RKO (cell line): ENCODE data around the gene RAD9A.
"Not testable (repeated sequence)": the region's sequence is repeated elsewhere in the genome, so short reads cannot be mapped to it uniquely, and the experiment has no call there.

Experiments used
- DNase-seq: peaks from one replicate; pipeline ENCODE4 v3.0.0-alpha.2; 2016; ENCODE audit warnings: low spot score

The RAD9A gene

GRCh38 chr11:67410984-67411784 is 19.4 kb downstream of the RAD9A start:
- no peak for DNase-seq

DNA sequence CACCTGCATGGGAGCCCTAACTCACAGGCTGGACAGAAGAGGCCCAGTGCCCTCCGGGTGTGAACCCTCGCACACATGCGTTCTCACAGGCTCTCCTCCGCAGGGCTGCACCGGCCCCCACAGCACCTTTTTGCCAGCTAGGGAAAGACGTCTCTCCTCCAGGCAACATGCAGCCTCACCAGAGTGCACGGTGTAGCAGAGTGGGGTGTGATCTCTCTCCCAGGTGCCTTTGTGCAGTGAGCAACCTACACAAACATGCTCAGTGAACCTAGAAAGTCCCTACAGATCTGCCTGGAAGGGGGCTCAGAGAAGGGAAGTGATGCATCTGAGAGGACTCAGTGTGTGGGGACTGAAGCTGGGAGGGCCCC is 20.0 kb downstream of the RAD9A start:
- DNase-seq, result no peak

- DNase-seq, result no peak
These were observed 20.9 kb downstream of the RAD9A start for GRCh38 chr11:67412495-67413179.

DNA sequence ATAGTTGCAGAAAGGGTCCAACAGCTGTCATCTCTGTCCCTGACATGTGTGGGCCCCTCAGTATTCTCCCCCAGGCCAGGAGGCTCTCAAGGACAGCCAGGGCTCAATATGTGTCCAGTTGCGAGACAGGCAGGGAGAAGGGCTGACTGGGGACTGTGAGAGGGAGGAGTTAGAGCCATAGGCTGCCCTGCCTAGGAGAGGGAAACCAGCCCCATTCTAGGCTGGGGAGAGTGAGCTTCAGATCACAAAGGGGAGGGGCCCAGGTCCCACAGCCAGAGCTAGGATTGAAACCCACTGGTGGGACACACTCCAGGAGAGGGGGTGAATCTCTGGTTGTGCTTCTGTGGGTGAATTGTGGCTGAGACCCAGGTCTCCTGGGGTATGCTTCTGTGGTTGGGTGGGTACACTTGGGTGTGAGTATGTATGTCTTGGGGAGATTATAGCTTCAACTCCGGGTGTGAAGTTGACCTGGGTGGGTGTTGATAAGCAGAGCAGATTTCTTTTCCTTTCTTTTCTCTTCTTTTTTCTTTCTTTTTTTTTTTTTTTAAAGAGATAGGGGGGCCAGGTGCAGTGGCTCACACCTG is 21.6 kb downstream of the RAD9A start:
- no peak for DNase-seq

GRCh38 chr11:67415501-67416304 is 23.9 kb downstream of the RAD9A start, which contains the start of gene CARNS1:
CARNS1 (plus strand) TSS chr11:67415678; CDS start chr11:67416200, 522 bp downstream.
- no peak for DNase-seq

GRCh38 chr11:67416416-67417335 is 24.9 kb downstream of the RAD9A start:
- no peak for DNase-seq

DNA sequence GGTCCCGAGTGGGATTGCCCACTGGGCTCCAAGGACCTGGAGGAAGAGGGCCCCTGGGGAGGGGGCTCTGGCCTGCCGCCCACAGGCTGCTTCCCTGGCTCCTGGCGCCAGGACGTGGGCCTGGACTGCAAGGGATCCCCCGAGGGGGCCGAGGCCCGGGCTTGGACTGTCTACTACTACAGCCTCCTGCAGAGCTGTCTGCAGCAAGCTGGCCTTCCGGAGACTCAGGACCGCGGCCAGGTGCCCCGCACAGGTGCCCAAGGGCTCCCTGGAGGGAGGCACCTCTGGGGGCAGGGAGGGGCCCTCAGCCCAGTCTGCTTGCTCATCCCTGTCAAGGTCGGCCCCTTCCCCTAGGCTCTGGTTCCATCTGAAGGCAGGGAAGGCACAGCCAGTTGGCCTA is 25.6 kb downstream of the RAD9A start:
- DNase-seq, result no peak

DNA sequence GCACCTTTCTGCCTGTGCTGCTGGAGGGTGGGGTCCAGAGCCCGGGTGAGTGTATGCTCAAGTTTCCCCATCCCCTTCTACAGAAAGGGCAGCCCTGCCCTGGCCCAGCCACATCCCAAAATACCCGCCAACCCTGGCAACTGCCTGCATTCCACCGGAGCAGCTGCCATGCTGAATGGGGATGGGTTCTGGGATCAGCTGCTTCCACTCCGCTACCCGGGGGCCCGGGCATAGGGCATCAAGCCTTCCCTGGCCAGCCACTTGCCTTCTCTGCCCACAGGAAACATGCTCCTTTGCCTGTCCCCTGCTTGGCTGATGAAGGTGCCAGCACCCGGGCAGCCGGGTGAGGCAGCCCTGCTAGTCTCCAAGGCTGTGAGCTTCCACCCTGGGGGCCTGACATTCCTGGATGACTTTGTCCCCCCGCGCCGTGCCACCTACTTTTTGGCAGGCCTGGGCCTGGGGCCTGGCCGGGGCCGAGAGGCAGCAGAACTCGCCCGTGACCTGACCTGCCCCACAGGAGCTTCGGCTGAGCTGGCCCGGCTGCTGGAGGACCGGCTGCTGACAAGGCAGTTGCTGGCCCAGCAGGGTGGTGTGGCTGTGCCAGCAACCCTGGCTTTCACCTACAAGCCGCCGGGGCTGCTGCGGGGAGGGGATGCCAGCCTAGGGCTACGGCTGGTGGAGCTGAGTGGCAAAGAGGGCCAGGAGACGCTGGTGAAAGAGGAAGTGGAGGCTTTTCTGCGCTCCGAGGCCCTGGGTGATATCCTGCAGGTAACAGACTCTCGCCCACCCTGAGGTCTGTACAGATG is 26.9 kb downstream of the RAD9A start:
- no peak for DNase-seq

GRCh38 chr11:67419325-67420049 is 27.7 kb downstream of the RAD9A start:
- DNase-seq, result no peak

DNA sequence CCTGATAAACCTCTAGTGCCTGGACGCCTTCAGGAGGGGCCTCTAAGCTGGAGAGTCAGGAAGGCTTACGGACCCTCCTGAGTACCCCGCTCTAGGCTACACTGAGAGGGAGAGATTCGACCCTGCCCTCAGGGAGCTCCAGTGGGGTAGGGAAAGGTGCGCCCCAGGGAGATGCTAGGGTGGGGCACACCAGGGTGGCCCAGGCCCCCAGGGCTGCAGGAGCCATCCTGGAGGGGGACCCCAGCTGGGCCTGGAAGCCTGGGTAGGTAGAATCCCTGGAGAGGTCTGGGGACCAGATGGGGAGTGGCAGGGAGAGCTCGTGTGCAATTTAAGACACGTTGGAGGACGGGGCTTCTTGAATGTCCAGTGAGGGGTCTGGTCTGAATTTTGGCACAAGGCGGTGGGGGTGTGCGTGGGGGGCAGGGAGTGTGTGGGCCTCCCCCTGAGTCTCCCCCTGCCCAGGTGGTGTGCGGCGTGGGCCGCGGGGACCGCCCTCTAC is 28.4 kb downstream of the RAD9A start:
- no peak for DNase-seq

GRCh38 chr11:67420646-67421429 is 29.1 kb downstream of the RAD9A start:
- peak; percentile 90 for DNase-seq

DNA sequence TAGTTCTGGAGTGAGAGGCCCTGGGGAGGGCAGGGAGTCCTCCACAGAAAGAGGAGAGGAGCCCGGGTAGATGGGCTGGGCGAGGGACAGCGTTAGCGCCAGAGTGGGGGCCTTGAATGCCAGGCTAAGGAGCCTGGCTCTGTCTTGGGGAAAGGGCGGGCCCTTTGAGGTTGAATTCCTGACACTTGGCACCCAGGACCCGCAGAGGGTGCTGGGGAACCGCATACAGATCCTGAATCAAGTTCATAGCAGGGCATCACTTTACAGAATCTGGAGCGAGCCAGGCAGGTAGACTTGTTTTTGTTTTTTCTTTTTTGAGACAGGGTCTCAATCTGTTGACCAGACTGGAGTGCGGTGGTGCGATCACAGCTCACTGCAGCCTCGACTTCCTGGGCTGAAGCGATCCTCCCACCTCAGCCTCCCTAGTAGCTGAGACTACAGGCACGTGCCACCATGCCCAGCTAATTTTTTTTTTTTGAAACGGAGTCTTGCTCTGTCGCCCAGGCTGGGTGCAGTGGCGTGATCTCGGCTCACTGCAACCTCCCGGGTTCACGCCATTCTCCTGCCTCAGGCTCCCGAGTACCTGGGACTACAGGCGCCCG is 29.7 kb downstream of the RAD9A start:
- no peak for DNase-seq

GRCh38 chr11:67422891-67423290 is 31.1 kb downstream of the RAD9A start:
- no peak for DNase-seq

- DNase-seq, result no peak
These were observed 31.7 kb downstream of the RAD9A start for GRCh38 chr11:67423466-67423865.

DNA sequence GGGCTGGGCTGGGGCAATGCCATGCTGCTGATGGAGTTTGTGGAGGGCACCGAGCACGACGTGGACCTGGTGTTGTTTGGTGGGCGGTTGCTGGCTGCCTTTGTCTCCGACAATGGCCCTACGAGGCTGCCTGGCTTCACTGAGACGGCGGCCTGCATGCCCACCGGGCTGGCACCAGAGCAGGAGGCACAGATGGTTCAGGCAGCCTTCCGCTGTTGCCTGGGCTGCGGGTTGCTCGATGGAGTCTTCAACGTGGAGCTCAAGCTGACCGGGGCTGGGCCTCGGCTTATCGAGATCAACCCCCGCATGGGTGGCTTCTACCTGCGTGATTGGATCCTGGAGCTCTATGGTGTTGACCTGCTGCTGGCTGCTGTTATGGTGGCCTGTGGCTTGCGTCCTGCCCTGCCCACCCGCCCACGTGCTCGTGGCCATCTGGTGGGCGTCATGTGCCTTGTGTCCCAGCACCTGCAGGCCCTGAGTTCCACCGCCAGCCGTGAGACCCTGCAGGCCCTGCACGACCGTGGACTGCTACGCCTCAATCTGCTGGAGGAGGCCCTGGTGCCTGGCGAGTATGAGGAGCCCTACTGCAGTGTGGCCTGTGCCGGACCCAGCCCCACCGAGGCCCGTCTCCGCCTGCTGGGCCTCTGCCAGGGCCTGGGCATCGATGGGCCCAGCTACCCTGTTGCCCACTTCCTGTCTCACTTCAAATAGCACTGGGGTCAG is 32.3 kb downstream of the RAD9A start:
- DNase-seq, result no peak

DNA sequence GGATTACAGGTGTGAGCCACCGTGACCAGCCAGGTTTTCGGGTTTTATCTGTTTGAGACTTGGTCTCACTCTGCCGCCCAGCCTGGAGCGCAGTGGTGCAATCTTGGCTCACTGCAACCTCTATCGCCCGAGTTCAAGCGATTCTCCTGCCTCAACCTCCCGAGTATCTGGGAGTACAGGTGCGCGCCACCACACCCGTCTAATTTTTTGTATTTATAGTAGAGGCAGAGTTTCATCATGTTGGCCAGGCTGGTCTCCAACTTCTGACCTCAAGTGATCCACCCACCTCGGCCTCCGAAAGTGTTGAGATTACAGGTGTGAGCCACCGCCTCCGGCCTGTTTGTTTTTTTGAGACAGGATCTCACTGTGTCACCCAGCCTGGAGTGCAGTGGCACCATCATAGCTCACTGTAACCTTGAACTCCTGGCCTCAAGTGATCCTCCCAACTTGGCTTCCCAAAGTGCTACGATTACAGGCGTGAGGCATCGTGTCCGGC is 35.6 kb downstream of the RAD9A start:
- DNase-seq, result not testable (repeated sequence)
